Stimulated activated CD8-positive, alpha-beta memory T cell treated with anti-CD3 and anti-CD28 coated beads, Interleukin-4, amount 100 ng/mL, for 24 hours (primary cell): ENCODE data around the gene P2RY8.
"Not testable (repeated sequence)": the region's sequence is repeated elsewhere in the genome, so short reads cannot be mapped to it uniquely, and the experiment has no call there.

Experiments
- DNase-seq: peaks from one replicate; pipeline ENCODE4 v3.0.0-alpha.2; 2020; ENCODE audit warnings: low read depth

The P2RY8 gene

GRCh38 chrX:1444561-1445500, 92.2 kb downstream of the P2RY8 start:
- DNase-seq, result no peak

GRCh38 chrX:1443496-1444075, 93.4 kb downstream of the P2RY8 start:
- DNase-seq, result no peak

GRCh38 chrX:1442724-1443367, 94.1 kb downstream of the P2RY8 start:
- no peak for DNase-seq

- no peak for DNase-seq
These were observed 94.8 kb downstream of the P2RY8 start for GRCh38 chrX:1442016-1442665.

GRCh38 chrX:1440506-1440905, 96.5 kb downstream of the P2RY8 start:
- no peak for DNase-seq

GRCh38 chrX:1435241-1435895, 101.6 kb downstream of the P2RY8 start:
- DNase-seq, result no peak

- DNase-seq, result no peak
These were observed 102.1 kb downstream of the P2RY8 start for GRCh38 chrX:1434871-1435240.

- no peak for DNase-seq
These were observed 103.2 kb downstream of the P2RY8 start for GRCh38 chrX:1433646-1434357.

GRCh38 chrX:1430451-1430850, 106.5 kb downstream of the P2RY8 start:
- no peak for DNase-seq

- no peak for DNase-seq
These were observed 109.2 kb downstream of the P2RY8 start for GRCh38 chrX:1427756-1428155.

GRCh38 chrX:1426321-1426720, 110.7 kb downstream of the P2RY8 start:
- DNase-seq, result not testable (repeated sequence)

- DNase-seq, result no peak
These were observed 111.6 kb downstream of the P2RY8 start for GRCh38 chrX:1425381-1425780.

GRCh38 chrX:1424147-1424851, 112.7 kb downstream of the P2RY8 start:
- DNase-seq, result no peak

GRCh38 chrX:1423215-1423614, 113.8 kb downstream of the P2RY8 start:
- no peak for DNase-seq

GRCh38 chrX:1422135-1422465, 114.9 kb downstream of the P2RY8 start:
- DNase-seq, result no peak

- no peak for DNase-seq
These were observed 115.4 kb downstream of the P2RY8 start for GRCh38 chrX:1421433-1422134.

GRCh38 chrX:1420371-1420770, 116.6 kb downstream of the P2RY8 start:
- no peak for DNase-seq

- no peak for DNase-seq
These were observed 117.2 kb downstream of the P2RY8 start for GRCh38 chrX:1419545-1420355.

GRCh38 chrX:1418901-1419544, 118.0 kb downstream of the P2RY8 start:
- DNase-seq, result no peak
